GM19035 (cell line): Measurements from ENCODE around the gene ARAP2.

Source experiments
- ATAC-seq: cut with Tn5 transposase; IDR thresholded peaks from one replicate; pipeline ENCODE4 v1.9.1; 2021; ENCODE audit not compliant: unreplicated experiment

Gene ARAP2

GRCh38 chr4:36218121-36218520, 26.2 kb downstream of the ARAP2 start:
- no peak for ATAC-seq

GRCh38 chr4:36215627-36216026, 28.7 kb downstream of the ARAP2 start:
- no peak for ATAC-seq

- no peak for ATAC-seq
These were observed 29.4 kb downstream of the ARAP2 start for GRCh38 chr4:36214735-36215485.

DNA sequence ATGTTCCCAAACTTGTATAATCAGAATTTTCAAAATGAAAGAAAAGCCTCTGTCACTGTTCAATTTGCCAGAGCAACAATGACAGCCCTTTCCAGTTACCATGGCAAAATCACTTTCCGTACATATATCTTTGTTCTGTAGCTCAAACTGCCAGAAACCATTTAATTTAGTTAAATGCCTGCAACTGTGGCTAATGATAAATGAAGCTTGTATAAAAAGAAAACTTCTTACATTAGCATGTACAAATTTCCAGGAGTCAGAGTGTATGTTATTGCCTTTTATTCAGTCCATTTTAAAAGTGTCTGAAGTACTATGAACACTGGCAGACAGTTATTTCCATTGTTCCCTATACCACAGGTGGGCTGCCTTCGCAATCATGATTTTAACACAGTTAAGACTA, 30.3 kb downstream of the ARAP2 start:
- no peak for ATAC-seq

DNA sequence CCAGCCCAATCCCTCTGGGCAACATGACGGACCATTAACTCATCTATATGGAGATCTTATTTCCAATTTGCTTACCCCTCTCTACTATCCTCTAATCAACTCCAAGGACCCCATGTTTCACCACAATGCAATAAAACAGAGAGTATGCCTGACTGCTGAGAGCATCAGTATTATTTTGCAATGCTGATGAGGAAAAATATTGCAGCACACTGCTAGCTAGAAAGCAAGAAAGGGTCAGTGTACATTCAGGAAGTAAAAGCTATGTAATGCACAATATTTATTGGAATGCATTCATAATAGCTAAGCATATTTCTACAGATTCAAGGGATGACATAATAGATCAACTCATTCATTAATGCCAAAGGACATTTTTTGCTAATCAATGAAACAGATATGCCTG, 33.2 kb downstream of the ARAP2 start:
- ATAC-seq, result no peak

- peak; percentile 54 for ATAC-seq
These were observed 34.2 kb downstream of the ARAP2 start for GRCh38 chr4:36209941-36210649.

DNA sequence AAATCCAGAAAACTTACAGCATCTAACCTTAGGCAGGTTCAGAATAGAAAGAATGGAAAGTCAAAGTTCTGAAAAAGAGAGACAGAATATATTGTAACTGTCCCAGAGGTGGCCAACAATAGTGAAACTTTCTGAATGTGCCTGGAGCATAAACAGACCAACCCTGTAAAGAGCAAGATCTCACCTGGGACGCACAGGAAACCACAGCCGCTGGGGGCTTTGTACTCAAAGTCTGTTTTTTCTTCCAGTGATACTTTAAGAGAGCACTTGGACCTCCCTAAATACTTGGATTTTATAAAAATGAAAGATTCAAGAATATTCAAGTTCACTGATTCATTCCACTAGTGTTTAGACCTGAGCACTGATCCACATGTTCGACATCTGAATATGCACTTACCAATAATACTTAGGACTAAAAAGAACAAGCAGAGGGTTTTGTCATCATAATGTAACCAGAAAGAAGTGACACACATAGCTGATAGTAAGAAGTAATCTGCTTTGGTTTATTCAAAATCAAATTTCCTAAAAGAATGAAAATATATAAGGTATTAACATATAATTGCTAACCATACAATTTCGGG, 35.3 kb downstream of the ARAP2 start:
- peak; percentile 86 for ATAC-seq

GRCh38 chr4:36207831-36208520, 36.3 kb downstream of the ARAP2 start:
- no peak for ATAC-seq

DNA sequence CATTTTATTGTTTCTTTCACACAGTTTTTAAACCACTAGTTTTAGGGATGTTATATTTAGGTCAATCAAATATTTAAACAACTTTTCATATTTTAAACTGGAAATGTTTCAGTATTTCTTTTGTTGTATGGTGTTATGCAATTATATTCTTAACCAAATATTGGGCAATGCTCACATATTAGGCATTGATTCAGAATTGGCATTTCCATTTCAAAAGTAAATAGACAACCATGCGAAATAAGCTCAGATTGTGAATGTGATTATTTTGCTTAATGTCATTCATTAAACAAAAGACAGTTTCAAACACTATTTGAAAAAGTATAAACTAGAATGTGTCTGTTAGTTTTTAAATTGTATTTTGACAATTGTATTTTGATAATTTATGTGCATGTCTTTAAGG, 36.9 kb downstream of the ARAP2 start:
- no peak for ATAC-seq

GRCh38 chr4:36206603-36207311, 37.6 kb downstream of the ARAP2 start:
- no peak for ATAC-seq

- ATAC-seq, result no peak
These were observed 38.3 kb downstream of the ARAP2 start for GRCh38 chr4:36206012-36206411.

DNA sequence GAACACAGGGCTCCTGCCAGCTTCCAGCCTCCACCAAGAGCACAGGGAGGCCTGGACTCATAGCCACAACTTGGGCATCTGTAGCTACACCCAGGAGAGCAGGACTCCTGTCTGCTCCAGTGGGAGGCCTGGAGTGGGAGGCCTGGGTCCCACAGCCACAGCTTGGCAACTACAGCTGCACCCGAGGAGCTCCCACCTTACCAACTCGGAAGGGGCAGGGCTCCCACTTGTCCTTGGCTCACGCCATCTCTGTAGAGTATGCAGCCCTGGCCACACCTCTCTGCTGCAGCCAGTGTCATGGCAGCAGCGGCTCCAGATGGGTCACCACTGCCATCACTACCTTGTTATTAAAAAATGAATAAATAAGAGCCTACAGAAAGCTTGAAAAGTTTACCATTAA, 45.5 kb downstream of the ARAP2 start:
- no peak for ATAC-seq

DNA sequence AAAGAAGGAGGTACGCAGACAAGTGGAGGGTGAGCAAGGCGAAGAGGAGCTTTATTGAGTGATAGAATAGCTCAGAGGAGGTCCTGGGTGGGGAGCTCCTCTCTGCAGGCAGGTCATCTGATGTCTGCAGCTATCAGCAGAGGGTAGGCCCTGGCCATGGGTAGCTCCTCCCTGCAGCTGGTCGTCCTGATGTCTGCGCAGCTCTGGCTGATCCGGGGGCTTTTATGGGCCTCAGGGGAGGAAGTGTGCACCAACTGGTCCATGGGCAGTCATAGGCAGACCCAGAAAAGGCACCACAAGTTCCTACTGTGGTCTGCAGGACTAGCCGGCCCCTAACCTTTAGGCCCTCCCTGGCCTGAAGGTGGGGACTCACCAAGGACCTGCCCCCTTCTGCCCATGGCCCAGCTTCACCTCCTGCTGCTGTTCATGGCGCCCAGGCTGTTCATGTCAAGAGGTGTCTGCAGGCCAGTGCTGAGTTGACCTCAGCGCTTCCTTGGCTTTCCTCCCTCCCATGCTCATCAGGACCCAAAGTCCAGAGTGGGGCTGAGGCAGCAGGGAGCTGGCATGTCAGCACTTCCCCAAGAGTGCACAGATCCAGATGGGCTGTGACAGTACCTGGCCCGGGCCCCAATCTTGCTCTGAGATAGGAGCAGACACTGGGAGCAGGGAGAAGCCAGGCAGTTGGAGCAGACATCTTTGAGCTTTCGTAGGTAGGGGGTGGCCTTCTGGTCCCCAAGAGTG, 46.1 kb downstream of the ARAP2 start:
- no peak for ATAC-seq

- ATAC-seq, result no peak
These were observed 46.8 kb downstream of the ARAP2 start for GRCh38 chr4:36197501-36197900.

DNA sequence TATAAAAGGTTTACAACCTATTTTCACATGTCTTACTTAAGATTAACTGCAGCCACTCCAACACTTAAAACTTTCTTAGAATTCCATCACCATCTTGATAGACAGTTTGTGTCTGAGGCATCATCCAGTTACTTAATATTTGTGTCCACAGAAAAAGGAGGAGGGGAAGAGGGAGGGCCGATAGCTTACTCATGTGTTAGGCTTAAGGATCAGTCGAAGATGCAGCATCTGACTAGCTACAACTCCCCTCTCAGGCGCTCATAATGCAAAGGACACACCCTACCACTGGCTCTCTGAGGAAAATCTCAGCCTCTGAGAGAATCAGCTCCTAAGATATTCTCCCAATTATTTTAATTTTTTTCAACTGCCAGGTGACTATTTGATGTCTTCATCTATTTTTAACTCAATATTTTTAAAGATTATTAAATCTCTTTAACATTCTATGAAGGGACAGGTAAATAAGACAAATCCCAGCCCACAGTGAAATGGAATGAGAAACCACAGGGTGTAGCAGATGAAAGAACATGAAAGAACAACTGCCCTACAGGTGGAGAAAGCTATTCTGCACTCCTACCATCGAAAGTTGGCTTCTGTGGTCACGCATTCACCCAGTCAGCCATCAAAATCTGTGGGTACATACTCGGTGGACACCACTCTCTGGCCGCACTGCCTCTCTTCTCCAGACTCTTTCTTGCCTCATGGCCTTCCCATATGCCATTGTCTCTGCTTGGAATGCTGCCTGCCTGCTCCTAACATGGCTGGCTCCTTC, 48.0 kb downstream of the ARAP2 start:
- no peak for ATAC-seq

DNA sequence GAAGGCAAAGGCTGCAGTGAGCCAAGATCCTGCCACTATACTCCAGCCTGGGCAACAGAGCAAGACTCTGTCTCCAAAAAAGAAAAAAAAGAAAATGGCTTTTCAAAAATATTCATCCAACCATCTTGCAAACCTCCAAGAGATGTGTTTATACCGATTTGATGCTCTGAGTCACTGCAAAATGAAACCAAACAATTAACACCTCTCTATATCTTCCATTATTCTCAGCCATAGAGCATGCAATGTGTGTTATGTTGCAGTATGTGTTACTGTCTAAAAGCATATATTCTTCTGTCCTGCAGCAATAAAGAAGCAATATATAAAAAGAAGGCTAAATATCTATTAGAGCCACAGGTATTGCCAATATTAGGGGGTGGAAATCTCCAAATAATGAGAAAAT, 51.4 kb downstream of the ARAP2 start:
- ATAC-seq, result no peak

DNA sequence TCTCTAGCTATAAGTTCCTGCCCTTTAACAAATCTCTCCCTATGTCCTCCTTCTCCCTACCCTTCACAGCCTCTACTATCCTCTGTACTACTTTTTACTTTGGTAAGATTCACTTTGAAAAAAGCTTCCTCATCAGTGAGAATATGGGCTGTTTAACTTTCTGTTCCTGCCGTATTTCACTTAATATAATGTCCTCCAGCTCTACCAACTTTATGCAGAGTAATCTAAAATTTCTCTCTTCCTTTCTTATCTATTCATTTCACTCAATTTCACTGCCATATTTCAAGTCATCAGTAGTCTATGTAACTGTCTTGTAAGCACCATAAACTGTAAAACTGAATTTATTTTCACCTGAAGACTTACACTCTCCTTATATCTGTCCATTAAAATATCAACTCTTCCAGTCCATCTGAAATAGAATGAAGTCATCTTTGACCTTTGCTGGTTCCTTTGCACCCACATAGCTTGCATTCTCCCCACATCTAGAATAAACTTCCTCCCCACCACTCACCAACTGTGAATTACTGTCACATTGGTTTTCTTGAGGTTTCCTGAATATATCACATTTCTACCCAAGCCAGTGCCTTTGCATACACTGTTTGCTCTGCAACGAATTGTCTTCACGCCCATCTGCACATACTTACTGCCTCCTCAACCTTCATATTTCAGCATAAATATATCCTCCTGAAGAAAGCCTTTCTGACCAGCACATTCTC, 54.6 kb downstream of the ARAP2 start:
- peak; percentile 76 for ATAC-seq

GRCh38 chr4:36187723-36188333, 56.5 kb downstream of the ARAP2 start:
- peak; percentile 49 for ATAC-seq
